ENCODE data around the gene ACTN3.
A peak's percentile ranks its signal among the peaks of the same experiment; 100 is the strongest.
"Not testable (repeated sequence)": the region's sequence is repeated elsewhere in the genome, so short reads cannot be mapped to it uniquely, and the experiment has no call there.

Gene ACTN3

DNA sequence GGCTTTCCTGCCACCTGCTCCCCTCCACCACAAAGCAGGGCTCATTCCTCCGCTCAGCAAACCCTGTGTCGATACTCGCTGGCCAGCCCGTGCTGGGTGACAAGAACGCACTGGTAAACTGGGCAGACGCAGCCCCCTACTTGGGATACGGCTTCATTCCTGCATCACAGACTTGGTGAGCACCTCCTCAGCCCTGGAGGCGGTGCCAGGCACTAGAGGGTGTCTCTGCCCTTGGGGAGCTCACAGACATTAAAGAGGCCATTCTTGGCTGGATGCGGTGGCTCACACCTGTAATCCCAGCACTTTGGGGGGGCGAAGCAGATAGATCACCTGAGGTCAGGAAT lies 6.9 kb upstream of the ACTN3 start:
- Histone ChIP-seq H3K23ac (ENCODE audit: low read length) (no peak overlapping the region), H3K18ac (ENCODE audit: low read length) (no peak overlapping the region), H3K4me1 (ENCODE audit: control insufficient read depth, low read depth, low read length) (no peaks in the 10 kb centered on the region), H4K8ac (ENCODE audit: low read depth, low read length) (no peak overlapping the region), H3K79me1 (ENCODE audit: low read length) (no peaks in the 10 kb centered on the region), H3K9ac (ENCODE audit: low read length) (no peak overlapping the region), H3K36me3 (ENCODE audit: control insufficient read depth, insufficient read depth, low read length) (no peaks in the 10 kb centered on the region), H3K27me3 (ENCODE audit: insufficient read depth, low read length, poor library complexity) (no peaks in the 10 kb centered on the region), H4K5ac (ENCODE audit: low read length) (no peak overlapping the region), H2BK120ac (ENCODE audit: low read depth, low read length) (no peak overlapping the region), H2BK5ac (ENCODE audit: low read length) (no peak overlapping the region), H3K79me2 (ENCODE audit: control insufficient read depth, insufficient read depth, low read length) (no peaks in the 10 kb centered on the region), H3K27ac (ENCODE audit: low read depth, low read length) (no peak overlapping the region), H3K4me3 (ENCODE audit: low read length) (no peak overlapping the region), H3K56ac (ENCODE audit: low read length) (no peak overlapping the region), H2AK5ac (ENCODE audit: low read length) (no peak overlapping the region), H3K4ac (ENCODE audit: low read depth, low read length) (no peak overlapping the region), H3K4me2 (ENCODE audit: low read length) (no peak overlapping the region), H2BK15ac (replicated peaks; ENCODE audit: low read depth) (no peak overlapping the region)
- no CpG with 5 or more reads among the region's 10 CpGs for WGBS (ENCODE audit: extremely low coverage, insufficient coverage, low lambda C conversion rate)
- DNase-seq: no peak

GRCh38 chr11:66540598-66540997 lies 6.1 kb upstream of the ACTN3 start:
- H3K4me2 ChIP-seq (ENCODE audit: low read length); DNase-seq; H3K36me3 ChIP-seq (ENCODE audit: control insufficient read depth, insufficient read depth, low read length); H4K5ac ChIP-seq (ENCODE audit: low read length); H3K79me2 ChIP-seq (ENCODE audit: control insufficient read depth, insufficient read depth, low read length); H3K4ac ChIP-seq (ENCODE audit: low read depth, low read length); H3K56ac ChIP-seq (ENCODE audit: low read length); H3K79me1 ChIP-seq (ENCODE audit: low read length); H2AK5ac ChIP-seq (ENCODE audit: low read length); H3K9ac ChIP-seq (ENCODE audit: low read length); H2BK120ac ChIP-seq (ENCODE audit: low read depth, low read length); H2BK15ac ChIP-seq (replicated peaks; ENCODE audit: low read depth); H3K18ac ChIP-seq (ENCODE audit: low read length); H3K27ac ChIP-seq (ENCODE audit: low read depth, low read length); H3K4me1 ChIP-seq (ENCODE audit: control insufficient read depth, low read depth, low read length); H3K27me3 ChIP-seq (ENCODE audit: insufficient read depth, low read length, poor library complexity); H2BK5ac ChIP-seq (ENCODE audit: low read length); H3K4me3 ChIP-seq (ENCODE audit: low read length); H3K23ac ChIP-seq (ENCODE audit: low read length); H4K8ac ChIP-seq (ENCODE audit: low read depth, low read length): not testable (repeated sequence)
- WGBS (ENCODE audit: extremely low coverage, insufficient coverage, low lambda C conversion rate): no CpG with 5 or more reads among the region's 8 CpGs

DNA sequence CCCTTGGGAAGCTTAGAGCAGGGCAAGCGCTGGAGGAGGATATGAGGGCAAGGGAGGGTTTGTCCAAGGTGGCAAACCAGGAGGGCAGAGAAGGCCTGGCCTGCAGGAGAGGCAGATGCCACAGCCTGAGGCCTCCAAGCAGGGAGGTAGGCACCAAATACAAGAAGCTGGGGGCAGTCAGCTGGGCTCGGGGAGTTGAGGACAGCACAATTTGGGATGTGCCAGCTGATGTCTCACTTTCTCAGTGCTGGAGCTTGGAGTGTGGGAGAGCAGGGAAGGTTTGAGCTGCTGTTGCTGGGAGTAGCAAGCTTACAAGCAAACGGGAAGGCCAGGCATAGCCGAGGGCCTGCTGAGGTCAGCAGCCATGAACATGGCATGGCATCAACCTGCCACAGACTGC lies 4.8 kb upstream of the ACTN3 start:
- no CpG with 5 or more reads among the region's 4 CpGs for WGBS (ENCODE audit: extremely low coverage, insufficient coverage, low lambda C conversion rate)

DNA sequence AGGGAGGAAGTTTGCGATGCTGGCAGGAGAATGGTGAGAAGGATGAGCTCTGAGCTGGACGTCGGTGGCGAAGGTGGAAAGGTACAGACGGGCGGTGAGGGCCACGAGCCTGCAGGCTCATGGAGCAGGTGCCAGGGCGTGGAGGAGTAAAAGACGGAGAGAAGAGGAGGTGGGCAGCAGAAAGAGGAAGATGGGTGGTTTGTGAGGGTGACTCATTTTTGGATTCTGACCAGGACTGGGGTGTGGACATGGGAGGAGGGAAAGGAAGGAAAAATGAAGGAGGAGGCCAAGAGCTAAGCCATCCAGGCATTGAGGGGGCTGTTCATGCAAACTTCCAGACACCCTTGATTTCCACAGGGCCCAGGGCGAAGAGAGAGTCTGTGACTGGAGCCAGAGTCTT lies 4.3 kb upstream of the ACTN3 start:
- Histone ChIP-seq H3K79me1 (ENCODE audit: low read length) (no peaks in the 10 kb centered on the region), H4K5ac (ENCODE audit: low read length) (no peak overlapping the region), H2BK15ac (replicated peaks; ENCODE audit: low read depth) (no peak overlapping the region), H3K23ac (ENCODE audit: low read length) (no peak overlapping the region), H3K4me1 (ENCODE audit: control insufficient read depth, low read depth, low read length) (no peaks in the 10 kb centered on the region), H3K79me2 (ENCODE audit: control insufficient read depth, insufficient read depth, low read length) (no peaks in the 10 kb centered on the region), H2BK120ac (ENCODE audit: low read depth, low read length) (no peak overlapping the region), H3K56ac (ENCODE audit: low read length) (no peak overlapping the region), H3K27me3 (ENCODE audit: insufficient read depth, low read length, poor library complexity) (no peaks in the 10 kb centered on the region), H4K8ac (ENCODE audit: low read depth, low read length) (no peak overlapping the region), H3K27ac (ENCODE audit: low read depth, low read length) (no peak overlapping the region), H3K4ac (ENCODE audit: low read depth, low read length) (no peak overlapping the region), H3K9ac (ENCODE audit: low read length) (no peak overlapping the region), H3K36me3 (ENCODE audit: control insufficient read depth, insufficient read depth, low read length) (no peaks in the 10 kb centered on the region), H2BK5ac (ENCODE audit: low read length) (no peak overlapping the region), H2AK5ac (ENCODE audit: low read length) (no peak overlapping the region), H3K18ac (ENCODE audit: low read length) (no peak overlapping the region), H3K4me3 (ENCODE audit: low read length) (no peak overlapping the region), H3K4me2 (ENCODE audit: low read length) (no peak overlapping the region)
- no CpG with 5 or more reads among the region's 10 CpGs for WGBS (ENCODE audit: extremely low coverage, insufficient coverage, low lambda C conversion rate)
- no peak for DNase-seq

More for the DNA sequence above, 4.8 kb upstream of the ACTN3 start:
- Histone ChIP-seq H2BK15ac (replicated peaks; ENCODE audit: low read depth) (no peak overlapping the region), H2BK120ac (ENCODE audit: low read depth, low read length) (no peak overlapping the region), H3K27ac (ENCODE audit: low read depth, low read length) (no peak overlapping the region), H3K56ac (ENCODE audit: low read length) (no peak overlapping the region), H3K4me1 (ENCODE audit: control insufficient read depth, low read depth, low read length) (no peaks in the 10 kb centered on the region), H3K79me2 (ENCODE audit: control insufficient read depth, insufficient read depth, low read length) (no peaks in the 10 kb centered on the region), H2AK5ac (ENCODE audit: low read length) (no peak overlapping the region), H3K27me3 (ENCODE audit: insufficient read depth, low read length, poor library complexity) (no peaks in the 10 kb centered on the region), H3K79me1 (ENCODE audit: low read length) (no peaks in the 10 kb centered on the region), H4K8ac (ENCODE audit: low read depth, low read length) (no peak overlapping the region), H3K4me3 (ENCODE audit: low read length) (no peak overlapping the region), H2BK5ac (ENCODE audit: low read length) (no peak overlapping the region), H3K18ac (ENCODE audit: low read length) (no peak overlapping the region), H3K4me2 (ENCODE audit: low read length) (no peak overlapping the region), H3K36me3 (ENCODE audit: control insufficient read depth, insufficient read depth, low read length) (no peaks in the 10 kb centered on the region), H3K23ac (ENCODE audit: low read length) (no peak overlapping the region), H3K9ac (ENCODE audit: low read length) (no peak overlapping the region), H4K5ac (ENCODE audit: low read length) (no peak overlapping the region), H3K4ac (ENCODE audit: low read depth, low read length) (no peak overlapping the region)
- DNase-seq: no peak

- WGBS (ENCODE audit: extremely low coverage, insufficient coverage, low lambda C conversion rate): no CpG with 5 or more reads among the region's 26 CpGs
- Histone ChIP-seq H2AK5ac (ENCODE audit: low read length) (no peak overlapping the region), H2BK120ac (ENCODE audit: low read depth, low read length) (no peak overlapping the region), H3K9ac (ENCODE audit: low read length) (peak overlapping the region; percentile 44), H3K4me2 (ENCODE audit: low read length) (no peak overlapping the region), H3K27ac (ENCODE audit: low read depth, low read length) (no peak overlapping the region), H3K4me3 (ENCODE audit: low read length) (no peak overlapping the region), H3K56ac (ENCODE audit: low read length) (peak overlapping the region; percentile 57), H3K18ac (ENCODE audit: low read length) (no peak overlapping the region), H3K27me3 (ENCODE audit: insufficient read depth, low read length, poor library complexity) (no peaks in the 10 kb centered on the region), H3K36me3 (ENCODE audit: control insufficient read depth, insufficient read depth, low read length) (no peaks in the 10 kb centered on the region), H3K4ac (ENCODE audit: low read depth, low read length) (no peak overlapping the region), H4K8ac (ENCODE audit: low read depth, low read length) (no peak overlapping the region), H2BK15ac (replicated peaks; ENCODE audit: low read depth) (no peak overlapping the region), H3K4me1 (ENCODE audit: control insufficient read depth, low read depth, low read length) (no peaks in the 10 kb centered on the region), H2BK5ac (ENCODE audit: low read length) (no peak overlapping the region), H3K79me1 (ENCODE audit: low read length) (no peaks in the 10 kb centered on the region), H3K79me2 (ENCODE audit: control insufficient read depth, insufficient read depth, low read length) (no peaks in the 10 kb centered on the region), H4K5ac (ENCODE audit: low read length) (no peak overlapping the region), H3K23ac (ENCODE audit: low read length) (no peak overlapping the region)
- peak; percentile 69 for DNase-seq
These were observed 3.2 kb upstream of the ACTN3 start for GRCh38 chr11:66543263-66544107.

DNA sequence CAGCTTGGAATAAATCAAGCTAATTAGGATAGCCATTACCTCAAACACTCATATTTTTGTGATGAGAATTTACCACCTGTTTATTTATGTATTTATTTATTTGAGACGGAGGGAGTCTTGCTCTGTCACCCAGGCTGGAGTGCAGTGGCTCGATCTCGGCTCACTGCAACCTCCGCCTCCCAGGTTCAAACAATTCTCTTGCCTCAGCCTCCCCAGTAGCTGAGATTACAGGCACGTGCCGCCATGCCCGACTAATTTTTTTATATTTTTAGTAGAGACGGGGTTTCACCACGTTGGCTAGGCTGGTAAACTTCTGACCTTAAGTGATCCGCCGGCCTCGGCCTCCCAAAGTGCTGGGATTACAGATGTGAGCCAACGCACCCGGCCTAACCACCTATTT lies 1.8 kb upstream of the ACTN3 start:
- H4K8ac ChIP-seq (ENCODE audit: low read depth, low read length); H2BK5ac ChIP-seq (ENCODE audit: low read length); H3K23ac ChIP-seq (ENCODE audit: low read length); H2AK5ac ChIP-seq (ENCODE audit: low read length); H3K27me3 ChIP-seq (ENCODE audit: insufficient read depth, low read length, poor library complexity); H2BK120ac ChIP-seq (ENCODE audit: low read depth, low read length); H2BK15ac ChIP-seq (replicated peaks; ENCODE audit: low read depth); H4K5ac ChIP-seq (ENCODE audit: low read length); DNase-seq; H3K4ac ChIP-seq (ENCODE audit: low read depth, low read length); H3K18ac ChIP-seq (ENCODE audit: low read length); H3K36me3 ChIP-seq (ENCODE audit: control insufficient read depth, insufficient read depth, low read length); H3K4me2 ChIP-seq (ENCODE audit: low read length); H3K4me1 ChIP-seq (ENCODE audit: control insufficient read depth, low read depth, low read length); H3K79me2 ChIP-seq (ENCODE audit: control insufficient read depth, insufficient read depth, low read length); H3K27ac ChIP-seq (ENCODE audit: low read depth, low read length); H3K79me1 ChIP-seq (ENCODE audit: low read length); H3K4me3 ChIP-seq (ENCODE audit: low read length): not testable (repeated sequence)
- no CpG with 5 or more reads among the region's 14 CpGs for WGBS (ENCODE audit: extremely low coverage, insufficient coverage, low lambda C conversion rate)
- H3K56ac ChIP-seq (ENCODE audit: low read length): peak overlapping the region; percentile 94
- peak overlapping the region; percentile 93 for H3K9ac ChIP-seq (ENCODE audit: low read length)

Data from mesendoderm (in vitro differentiated cells).